Measurements from ENCODE around the gene PARD3B.
"Not testable (repeated sequence)": the region's sequence is repeated elsewhere in the genome, so short reads cannot be mapped to it uniquely, and the experiment has no call there.

Gene PARD3B

DNA sequence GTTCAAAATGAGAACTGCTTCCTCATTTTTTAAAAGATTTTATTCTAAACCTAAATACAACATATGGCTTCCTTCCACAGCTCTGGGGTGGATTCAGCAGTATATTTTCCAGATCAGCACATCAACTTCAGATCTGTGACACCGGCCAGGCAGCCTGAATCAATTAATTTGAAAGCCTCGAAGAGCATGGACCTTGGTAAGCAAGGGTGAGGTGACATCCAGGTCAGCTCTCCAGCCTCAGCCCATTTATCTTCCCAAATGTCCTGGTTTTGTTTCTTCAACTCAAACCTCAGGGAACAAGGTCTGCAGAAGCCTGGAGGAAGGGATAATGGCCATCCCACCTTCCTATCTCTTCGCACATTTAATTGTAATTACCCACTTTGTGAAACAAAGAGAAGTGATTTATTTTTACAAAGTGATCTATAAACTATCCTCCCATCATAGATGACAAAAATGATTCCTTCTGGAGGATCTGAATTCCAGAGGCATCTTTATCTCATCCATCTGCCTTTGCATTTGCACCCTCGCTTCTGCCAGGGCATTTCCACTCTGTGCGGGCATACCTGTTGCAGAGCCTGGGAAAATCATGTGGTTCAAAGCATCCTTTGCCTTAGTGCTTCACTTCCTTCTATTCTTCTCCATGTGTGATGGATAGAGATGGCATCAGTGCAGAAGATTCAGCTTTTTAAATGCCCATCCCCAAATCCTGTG lies 648.0 kb downstream of the PARD3B start:
- no peak for DNase-seq (ENCODE audit: low spot score)

GRCh38 chr2:205193836-205194228 lies 648.6 kb downstream of the PARD3B start:
- DNase-seq (ENCODE audit: low spot score): no peak

GRCh38 chr2:205197468-205198139 lies 652.3 kb downstream of the PARD3B start:
- peak; percentile 28 for DNase-seq (ENCODE audit: low spot score)

GRCh38 chr2:205198140-205198525 lies 652.9 kb downstream of the PARD3B start:
- DNase-seq (ENCODE audit: low spot score): no peak

DNA sequence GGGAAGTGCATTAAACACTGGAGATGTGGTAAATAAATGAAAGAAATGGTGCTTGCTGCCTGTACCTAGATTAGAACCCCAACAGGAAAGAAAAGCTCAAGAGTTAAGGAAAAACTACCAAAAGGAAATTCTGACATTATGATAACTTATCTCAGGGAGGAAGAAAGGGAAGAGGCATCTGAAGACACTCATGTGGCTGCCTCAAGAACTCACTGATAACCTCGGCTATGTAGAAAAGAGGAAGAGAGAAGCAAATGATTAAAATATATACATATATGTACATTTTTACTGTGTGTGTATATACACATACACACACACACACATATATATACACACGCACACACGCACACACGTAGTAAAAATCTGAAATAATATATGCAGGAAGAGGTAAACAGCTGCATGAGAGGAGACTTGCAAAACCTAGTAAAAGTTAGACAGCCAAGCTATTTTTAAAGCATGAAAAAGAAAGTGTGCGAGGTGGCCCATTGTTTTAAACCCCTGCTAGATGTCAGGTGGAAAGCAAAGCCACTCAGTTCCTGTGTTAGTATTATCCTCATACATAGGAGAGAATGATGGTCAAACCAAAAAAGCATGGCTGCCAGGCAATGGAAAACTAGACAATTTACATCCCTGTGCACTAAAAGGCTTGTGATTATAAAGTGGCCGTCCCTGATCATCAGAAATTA lies 654.0 kb downstream of the PARD3B start:
- no peak for DNase-seq (ENCODE audit: low spot score)

- no peak for DNase-seq (ENCODE audit: low spot score)
Measured at GRCh38 chr2:205210494-205210893, 665.2 kb downstream of the PARD3B start.

DNA sequence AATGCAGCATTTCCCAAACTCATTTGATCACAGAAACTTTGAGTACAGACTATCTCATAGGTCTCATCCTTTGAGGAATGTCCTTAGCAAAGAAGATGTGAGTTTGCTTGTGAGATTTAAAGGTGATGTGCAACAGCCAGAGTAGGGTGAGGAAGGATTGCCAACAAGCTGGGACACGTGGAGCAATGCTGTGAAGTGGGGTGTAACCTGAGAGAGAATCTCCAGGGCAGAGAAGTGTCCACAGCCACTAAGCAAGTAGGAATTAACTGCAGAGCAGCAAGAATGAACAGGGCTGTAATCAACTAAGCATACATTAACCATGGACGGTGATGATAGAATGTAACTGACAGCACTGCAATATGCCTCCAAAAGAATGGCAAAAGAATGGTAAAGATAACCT lies 667.1 kb downstream of the PARD3B start:
- DNase-seq (ENCODE audit: low spot score): no peak

- DNase-seq (ENCODE audit: low spot score): no peak
Measured at GRCh38 chr2:205216092-205216491, 670.8 kb downstream of the PARD3B start.

- no peak for DNase-seq (ENCODE audit: low spot score)
Measured at GRCh38 chr2:205216580-205216979, 671.3 kb downstream of the PARD3B start.

DNA sequence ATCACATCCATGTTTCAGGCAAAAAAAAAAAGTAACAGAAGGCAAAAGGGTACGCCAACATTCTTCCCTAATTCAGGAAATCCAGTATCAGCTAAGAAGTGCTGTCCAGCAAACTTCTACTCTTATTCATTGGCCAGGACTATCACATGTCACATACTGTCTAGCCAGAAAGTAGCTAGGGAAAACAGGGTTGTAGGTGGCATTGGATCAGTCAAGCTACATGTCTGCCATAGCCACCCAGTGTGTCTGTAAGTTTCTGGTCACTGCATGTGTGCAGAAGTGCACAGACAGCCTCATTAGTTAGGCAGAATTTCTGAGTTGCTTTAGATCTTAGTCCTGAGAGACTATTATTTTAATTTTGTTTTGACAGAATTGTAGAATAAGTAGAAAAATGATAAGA lies 671.7 kb downstream of the PARD3B start:
- DNase-seq (ENCODE audit: low spot score): no peak

DNA sequence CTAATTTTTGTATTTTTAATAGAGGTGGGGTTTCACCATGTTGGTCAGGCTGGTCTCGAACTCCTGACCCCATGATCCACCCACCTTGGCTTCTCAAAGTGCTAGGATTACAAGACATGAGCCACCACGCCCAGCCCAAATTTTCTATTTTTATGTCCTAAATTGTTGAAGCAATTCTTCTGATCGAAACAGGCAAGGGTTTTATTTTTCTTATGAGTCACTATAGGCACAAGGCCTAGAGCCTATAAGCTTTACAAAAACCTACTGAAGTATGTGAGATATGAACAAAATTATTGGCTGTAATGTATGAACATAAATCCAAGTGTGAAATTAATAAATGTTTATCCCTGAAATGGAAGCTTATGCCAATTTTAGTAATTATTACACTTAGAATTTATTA lies 672.8 kb downstream of the PARD3B start:
- no peak for DNase-seq (ENCODE audit: low spot score)

GRCh38 chr2:205218816-205219215 lies 673.5 kb downstream of the PARD3B start:
- DNase-seq (ENCODE audit: low spot score): not testable (repeated sequence)

DNA sequence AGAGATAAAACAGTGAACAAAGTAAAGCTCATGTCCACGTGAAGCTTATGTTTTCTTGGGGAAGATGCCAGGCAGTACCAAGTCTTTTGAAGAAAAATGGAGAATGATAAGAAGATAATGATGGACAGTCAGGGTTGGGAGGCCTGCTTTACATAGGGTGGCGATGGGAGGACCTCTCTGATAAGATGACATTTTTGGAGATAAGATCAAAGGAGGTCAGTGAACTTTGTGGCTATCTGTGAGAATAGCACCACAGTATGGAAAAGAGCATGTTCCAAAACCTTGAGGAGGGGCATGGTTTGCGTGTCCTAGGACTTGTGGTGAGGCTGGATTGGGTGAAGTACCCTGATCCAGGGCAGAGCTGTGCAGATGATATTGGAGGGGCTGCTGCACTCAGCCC lies 675.3 kb downstream of the PARD3B start:
- no peak for DNase-seq (ENCODE audit: low spot score)

- no peak for DNase-seq (ENCODE audit: low spot score)
Measured at GRCh38 chr2:205232086-205232485, 686.8 kb downstream of the PARD3B start.

GRCh38 chr2:205235434-205235833 lies 690.2 kb downstream of the PARD3B start:
- no peak for DNase-seq (ENCODE audit: low spot score)

- DNase-seq (ENCODE audit: low spot score): no peak
Measured at GRCh38 chr2:205237524-205237923, 692.2 kb downstream of the PARD3B start.

DNA sequence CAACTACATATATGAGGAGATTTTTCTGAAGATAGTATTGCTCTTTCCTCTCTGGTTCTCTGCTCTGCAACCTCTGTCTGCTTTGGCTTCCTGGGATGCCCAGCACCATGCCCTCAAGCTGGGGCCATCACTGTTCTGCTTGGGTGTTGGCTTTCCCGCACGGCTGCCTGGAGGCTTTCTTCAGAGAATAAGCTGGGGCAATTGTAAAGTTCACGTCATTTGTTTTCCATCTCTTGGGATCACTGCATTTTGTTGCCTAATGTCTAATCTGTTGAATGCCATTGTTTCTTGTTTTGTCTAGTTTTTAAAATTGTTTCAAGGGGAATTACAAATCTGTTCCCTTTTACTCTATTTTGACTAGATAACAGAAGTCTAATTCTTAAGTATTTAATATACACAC lies 699.7 kb downstream of the PARD3B start:
- DNase-seq (ENCODE audit: low spot score): no peak

DNA sequence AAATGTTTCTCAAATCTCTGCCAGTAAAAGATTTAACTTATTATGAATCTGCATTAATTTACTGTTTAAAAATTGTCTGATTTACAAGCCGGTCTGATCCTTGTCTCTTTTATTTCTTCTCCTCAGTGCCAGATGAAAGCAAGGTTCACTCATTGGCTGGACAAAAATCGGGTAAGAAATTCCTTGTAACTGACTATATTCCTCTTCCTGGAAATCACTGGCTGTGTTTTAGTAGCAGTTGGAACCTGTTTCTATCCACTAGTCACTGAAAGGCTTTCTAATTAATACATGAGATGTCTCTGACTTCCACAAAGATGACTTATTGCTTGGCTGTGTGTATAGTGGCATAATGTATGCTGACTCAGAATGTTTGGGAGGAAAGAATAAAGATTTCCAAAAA lies 700.4 kb downstream of the PARD3B start:
- no peak for DNase-seq (ENCODE audit: low spot score)

GRCh38 chr2:205259121-205259520 lies 713.8 kb downstream of the PARD3B start:
- DNase-seq (ENCODE audit: low spot score): no peak

DNA sequence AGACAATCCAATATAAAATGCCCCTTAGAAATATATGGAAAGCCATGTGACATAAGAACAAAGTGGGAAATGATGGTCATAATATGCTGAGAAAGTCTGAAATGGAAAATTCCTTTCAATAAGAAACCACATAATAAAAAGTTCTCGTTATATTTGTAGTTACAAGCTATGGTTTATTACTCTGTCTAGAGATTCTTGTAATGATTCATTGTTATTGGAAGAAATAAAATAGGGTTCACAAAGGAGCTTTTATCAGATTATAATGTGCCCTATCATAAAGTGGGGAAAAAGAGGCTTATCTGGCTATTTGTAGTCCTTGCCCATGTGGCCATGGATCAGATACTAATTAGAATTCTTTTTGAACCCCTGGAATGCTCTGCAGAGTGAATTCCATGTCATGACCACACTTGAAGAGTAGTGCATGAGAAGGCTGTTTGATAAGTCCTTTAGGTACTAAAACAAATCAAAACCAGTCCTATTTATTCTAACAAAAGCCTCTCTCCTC lies 716.3 kb downstream of the PARD3B start:
- no peak for DNase-seq (ENCODE audit: low spot score)

DNA sequence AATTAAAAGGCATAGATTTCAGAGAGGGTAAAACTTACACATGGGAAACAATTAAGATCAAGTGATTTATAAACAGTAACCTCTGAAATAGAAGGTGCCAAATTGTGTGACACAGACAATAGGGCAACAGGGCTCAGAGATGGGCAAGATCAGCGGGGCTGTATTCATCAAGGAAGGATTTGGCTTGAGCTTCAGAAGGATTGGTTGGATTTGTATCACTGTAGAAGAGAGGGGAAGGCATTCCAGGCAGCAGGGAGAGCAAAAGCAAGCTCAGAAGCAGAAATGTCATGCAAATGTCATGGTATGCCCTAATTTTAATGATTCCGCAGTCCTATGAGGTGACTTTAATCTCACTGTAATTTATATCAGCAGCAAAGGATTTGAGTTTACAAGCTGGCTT lies 722.0 kb downstream of the PARD3B start:
- DNase-seq (ENCODE audit: low spot score): no peak

DNA sequence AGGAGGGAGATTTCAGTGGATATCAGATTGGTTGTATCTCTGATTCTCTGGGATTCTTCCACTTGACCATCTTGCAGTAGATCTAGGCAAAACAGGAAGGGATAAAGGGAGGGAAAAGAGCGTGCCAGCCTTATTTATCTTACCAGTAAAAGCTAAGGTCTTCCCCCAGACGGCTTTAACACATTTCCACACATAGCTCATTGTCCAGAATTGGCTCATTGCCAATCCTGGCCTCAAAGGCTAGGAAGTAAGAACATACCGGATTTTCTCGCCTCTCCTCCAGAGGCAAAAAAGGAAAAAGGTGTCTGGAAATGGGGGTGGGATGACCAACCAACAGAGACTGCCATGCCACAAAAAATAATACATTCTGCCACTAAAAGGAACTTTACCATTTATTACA lies 725.4 kb downstream of the PARD3B start:
- no peak for DNase-seq (ENCODE audit: low spot score)

- no peak for DNase-seq (ENCODE audit: low spot score)
Measured at GRCh38 chr2:205273148-205273547, 727.9 kb downstream of the PARD3B start.

Data from CD4-positive, alpha-beta T cell treated with Interleukin-2 at 100 ng/mL for 4 hours (primary cell).